H1 (cell line): ENCODE results near the gene KCNJ16.

Experiments used
- CEBPB ChIP-seq: IDR thresholded peaks from 2 replicates; pipeline ENCODE4 v1.6.1; 2012; ENCODE audit warnings: low read depth, low read length
- EP300 ChIP-seq, 2 experiments: IDR thresholded peaks; 1 replicate in 1 of 2; 2 replicates in 1 of 2; pipeline ENCODE4 v1.6.1; 2011 to 2012; ENCODE audit warnings: low read depth in 2 of 2, low read length in 2 of 2, mild to moderate bottlenecking in 2 of 2, borderline replicate concordance in 1 of 2, inconsistent platforms in 1 of 2, moderate library complexity in 1 of 2
- EZH2 ChIP-seq: fragments of 200-600 bp; sonication (generic); IDR thresholded peaks from 2 replicates; pipeline ENCODE4 v1.7.1; 2012; ENCODE audit warnings: low read depth, mild to moderate bottlenecking, moderate library complexity, low read length, inconsistent platforms; ENCODE audit not compliant: severe bottlenecking
- FOSL1 ChIP-seq: IDR thresholded peaks from 2 replicates; pipeline ENCODE4 v1.6.1; 2011; ENCODE audit warnings: mild to moderate bottlenecking, low read depth, low read length, moderate library complexity; ENCODE audit not compliant: insufficient read depth
- NRF1 ChIP-seq: IDR thresholded peaks from 2 replicates; pipeline ENCODE4 v1.6.1; 2011; ENCODE audit warnings: mild to moderate bottlenecking, low read depth, low read length, improper control_type of control experiment
- RFX5 ChIP-seq: IDR thresholded peaks from 2 replicates; pipeline ENCODE4 v1.6.1; 2011; ENCODE audit warnings: low read depth, low read length, improper control_type of control experiment, borderline replicate concordance
- SIN3A ChIP-seq, 2 experiments: IDR thresholded peaks in 1 of 2; conservative IDR thresholded peaks in 1 of 2; 2 replicates each; pipeline ENCODE4 v1.6.1; 2011 to 2012; ENCODE audit warnings: low read length in 2 of 2, improper control_type of control experiment in 1 of 2, low read depth in 1 of 2, mild to moderate bottlenecking in 1 of 2
- YY1 ChIP-seq: IDR thresholded peaks from 2 replicates; pipeline ENCODE4 v1.6.1; 2011; ENCODE audit warnings: low read depth, mild to moderate bottlenecking, low read length
- ZNF274 ChIP-seq: IDR thresholded peaks from 2 replicates; pipeline ENCODE4 v1.7.0; 2012; ENCODE audit warnings: low read length, borderline replicate concordance; ENCODE audit errors: extremely low read depth
- TF ChIP-seq, protein P1 (sequence below), 3 experiments: IDR thresholded peaks; 1 replicate in 2 of 3; 2 replicates in 1 of 3; pipeline versions ENCODE4 v1.5.1 to v1.6.1; 2011; ENCODE audit warnings: low read length in 3 of 3, mild to moderate bottlenecking in 3 of 3, inconsistent platforms in 2 of 3, low read depth in 1 of 3, moderate library complexity in 1 of 3; ENCODE audit not compliant: insufficient read depth in 1 of 3; ENCODE audit errors: control extremely low read depth in 1 of 3
- TF ChIP-seq, protein P2 (sequence below): IDR thresholded peaks from 2 replicates; pipeline ENCODE4 v1.6.1; 2011; ENCODE audit warnings: low read length, improper control_type of control experiment
- TF ChIP-seq, protein P3 (sequence below): IDR thresholded peaks from 2 replicates; pipeline ENCODE4 v1.6.1; 2012; ENCODE audit warnings: inconsistent platforms
- TF ChIP-seq, protein P4 (sequence below): IDR thresholded peaks from 2 replicates; pipeline ENCODE4 v1.6.1; 2012; ENCODE audit warnings: inconsistent platforms

DNA sequence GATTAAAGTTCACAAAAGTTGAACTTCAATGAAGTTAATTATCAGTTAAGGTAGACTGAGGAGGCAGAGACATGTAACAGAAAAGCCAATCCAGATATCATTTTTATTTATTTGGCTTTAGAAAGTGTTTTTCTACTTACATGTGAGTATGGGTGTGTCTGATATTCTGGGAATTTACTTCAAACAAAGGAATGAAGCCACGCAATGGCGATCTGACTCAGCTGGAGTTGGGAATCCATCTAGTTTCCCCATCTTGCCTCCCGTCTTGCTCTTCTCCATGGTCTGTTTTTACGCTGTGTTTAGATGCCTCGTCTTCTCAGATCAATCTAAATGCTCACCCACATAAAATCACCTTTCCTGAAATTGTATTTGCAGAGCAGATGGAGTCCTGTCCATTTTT, 1.7 kb upstream of the KCNJ16 start:
- TF ChIP-seq YY1: no peak
- TF ChIP-seq RFX5: no peak
- TF ChIP-seq, protein P1, sequence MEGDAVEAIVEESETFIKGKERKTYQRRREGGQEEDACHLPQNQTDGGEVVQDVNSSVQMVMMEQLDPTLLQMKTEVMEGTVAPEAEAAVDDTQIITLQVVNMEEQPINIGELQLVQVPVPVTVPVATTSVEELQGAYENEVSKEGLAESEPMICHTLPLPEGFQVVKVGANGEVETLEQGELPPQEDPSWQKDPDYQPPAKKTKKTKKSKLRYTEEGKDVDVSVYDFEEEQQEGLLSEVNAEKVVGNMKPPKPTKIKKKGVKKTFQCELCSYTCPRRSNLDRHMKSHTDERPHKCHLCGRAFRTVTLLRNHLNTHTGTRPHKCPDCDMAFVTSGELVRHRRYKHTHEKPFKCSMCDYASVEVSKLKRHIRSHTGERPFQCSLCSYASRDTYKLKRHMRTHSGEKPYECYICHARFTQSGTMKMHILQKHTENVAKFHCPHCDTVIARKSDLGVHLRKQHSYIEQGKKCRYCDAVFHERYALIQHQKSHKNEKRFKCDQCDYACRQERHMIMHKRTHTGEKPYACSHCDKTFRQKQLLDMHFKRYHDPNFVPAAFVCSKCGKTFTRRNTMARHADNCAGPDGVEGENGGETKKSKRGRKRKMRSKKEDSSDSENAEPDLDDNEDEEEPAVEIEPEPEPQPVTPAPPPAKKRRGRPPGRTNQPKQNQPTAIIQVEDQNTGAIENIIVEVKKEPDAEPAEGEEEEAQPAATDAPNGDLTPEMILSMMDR (IDR thresholded peaks at IDR 0.05; ENCODE audit: control extremely low read depth in 1 of 3, insufficient read depth in 1 of 3, low read depth in 1 of 3, low read length in 3 of 3): no peak
- TF ChIP-seq SIN3A (conservative IDR thresholded peaks at IDR 0.05 in 1 of 2, IDR thresholded peaks at IDR 0.05 in 1 of 2; ENCODE audit: low read depth in 1 of 2, low read length in 2 of 2): no peak
- no peak for TF ChIP-seq NRF1
- no peak for TF ChIP-seq ZNF274
- no peak for TF ChIP-seq FOSL1
- TF ChIP-seq EP300 (IDR thresholded peaks at IDR 0.05; ENCODE audit: borderline replicate concordance in 1 of 2, low read depth in 2 of 2, low read length in 2 of 2): no peak
- TF ChIP-seq, protein P2, sequence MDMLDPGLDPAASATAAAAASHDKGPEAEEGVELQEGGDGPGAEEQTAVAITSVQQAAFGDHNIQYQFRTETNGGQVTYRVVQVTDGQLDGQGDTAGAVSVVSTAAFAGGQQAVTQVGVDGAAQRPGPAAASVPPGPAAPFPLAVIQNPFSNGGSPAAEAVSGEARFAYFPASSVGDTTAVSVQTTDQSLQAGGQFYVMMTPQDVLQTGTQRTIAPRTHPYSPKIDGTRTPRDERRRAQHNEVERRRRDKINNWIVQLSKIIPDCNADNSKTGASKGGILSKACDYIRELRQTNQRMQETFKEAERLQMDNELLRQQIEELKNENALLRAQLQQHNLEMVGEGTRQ: no peak
- TF ChIP-seq CEBPB: no peak
- TF ChIP-seq, protein P3, sequence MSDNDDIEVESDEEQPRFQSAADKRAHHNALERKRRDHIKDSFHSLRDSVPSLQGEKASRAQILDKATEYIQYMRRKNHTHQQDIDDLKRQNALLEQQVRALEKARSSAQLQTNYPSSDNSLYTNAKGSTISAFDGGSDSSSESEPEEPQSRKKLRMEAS: no peak
- no peak for TF ChIP-seq EZH2
- TF ChIP-seq, protein P4, sequence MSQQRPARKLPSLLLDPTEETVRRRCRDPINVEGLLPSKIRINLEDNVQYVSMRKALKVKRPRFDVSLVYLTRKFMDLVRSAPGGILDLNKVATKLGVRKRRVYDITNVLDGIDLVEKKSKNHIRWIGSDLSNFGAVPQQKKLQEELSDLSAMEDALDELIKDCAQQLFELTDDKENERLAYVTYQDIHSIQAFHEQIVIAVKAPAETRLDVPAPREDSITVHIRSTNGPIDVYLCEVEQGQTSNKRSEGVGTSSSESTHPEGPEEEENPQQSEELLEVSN: no peak
